SH-SY5Y (cell line): ENCODE results near the gene PLEKHA7.

Source experiments
- GATA2 ChIP-seq: IDR thresholded peaks from 2 replicates; pipeline ENCODE4 v1.6.1; 2011; ENCODE audit warnings: mild to moderate bottlenecking, low read depth, low read length
- GATA3 ChIP-seq: IDR thresholded peaks from 2 replicates; pipeline ENCODE4 v1.6.1; 2011; ENCODE audit warnings: low read depth, mild to moderate bottlenecking, low read length, moderate library complexity

- no peak for TF ChIP-seq GATA3
- no peak for TF ChIP-seq GATA2
Measured at GRCh38 chr11:16860617-16861016, 153.6 kb downstream of the PLEKHA7 start.
